ENCODE results near the gene IGF2R.

DNA sequence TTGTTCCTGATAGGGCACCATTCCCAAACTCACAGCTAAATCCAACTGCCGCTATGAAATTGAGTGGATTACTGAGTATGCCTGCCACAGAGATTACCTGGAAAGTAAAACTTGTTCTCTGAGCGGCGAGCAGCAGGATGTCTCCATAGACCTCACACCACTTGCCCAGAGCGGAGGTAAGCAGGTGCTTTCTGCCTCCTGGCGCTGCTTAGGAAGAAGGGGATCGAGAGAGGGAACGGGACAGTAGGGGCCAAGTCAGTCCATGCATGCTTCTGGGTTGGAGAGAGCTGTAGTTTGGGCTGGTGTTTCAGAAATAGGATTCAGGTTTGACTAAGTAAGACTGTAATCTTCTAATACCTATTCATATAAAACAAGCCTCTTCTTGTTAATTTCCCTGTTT is 63.7 kb downstream of the IGF2R start:
- no peak for TF ChIP-seq NFIC (IDR thresholded peaks at IDR 0.05)
- TF ChIP-seq ZBTB7A (IDR thresholded peaks at IDR 0.05; ENCODE audit: low read depth): no peak
- no peak for TF ChIP-seq RAD21 (IDR thresholded peaks at IDR 0.05; ENCODE audit: low read depth)
- TF ChIP-seq EP300 (IDR thresholded peaks at IDR 0.05; ENCODE audit: borderline replicate concordance): no peak
- no peak for TF ChIP-seq CEBPB (IDR thresholded peaks at IDR 0.05)
- no peak for TF ChIP-seq TCF12 (IDR thresholded peaks at IDR 0.05; ENCODE audit: low read depth)
- TF ChIP-seq, protein P1, sequence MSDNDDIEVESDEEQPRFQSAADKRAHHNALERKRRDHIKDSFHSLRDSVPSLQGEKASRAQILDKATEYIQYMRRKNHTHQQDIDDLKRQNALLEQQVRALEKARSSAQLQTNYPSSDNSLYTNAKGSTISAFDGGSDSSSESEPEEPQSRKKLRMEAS (IDR thresholded peaks at IDR 0.05): no peak

Data from Ishikawa (cell line).